ENCODE measurements around the gene RNF146. TPM values are rescaled to one million over a fixed set of nuclear protein-coding genes. Genes with fewer than 3 reads are reported as not detected.

The RNF146 gene
- total RNA-seq, 2 donors from 2014 or later, result 17.5 to 24.3 TPM

- no peak overlapping the region for H3K9ac ChIP-seq (ENCODE audit: low read depth in 2 of 2, low read length in 2 of 2)
- H3K27me3 ChIP-seq, result no peaks in the 10 kb centered on the region
- H3K4me3 ChIP-seq, result no peak overlapping the region
- peaks cover 2% of the 10 kb centered on the region for H3K36me3 ChIP-seq
- no peak overlapping the region for H3K27ac ChIP-seq
- TF ChIP-seq, protein P1, sequence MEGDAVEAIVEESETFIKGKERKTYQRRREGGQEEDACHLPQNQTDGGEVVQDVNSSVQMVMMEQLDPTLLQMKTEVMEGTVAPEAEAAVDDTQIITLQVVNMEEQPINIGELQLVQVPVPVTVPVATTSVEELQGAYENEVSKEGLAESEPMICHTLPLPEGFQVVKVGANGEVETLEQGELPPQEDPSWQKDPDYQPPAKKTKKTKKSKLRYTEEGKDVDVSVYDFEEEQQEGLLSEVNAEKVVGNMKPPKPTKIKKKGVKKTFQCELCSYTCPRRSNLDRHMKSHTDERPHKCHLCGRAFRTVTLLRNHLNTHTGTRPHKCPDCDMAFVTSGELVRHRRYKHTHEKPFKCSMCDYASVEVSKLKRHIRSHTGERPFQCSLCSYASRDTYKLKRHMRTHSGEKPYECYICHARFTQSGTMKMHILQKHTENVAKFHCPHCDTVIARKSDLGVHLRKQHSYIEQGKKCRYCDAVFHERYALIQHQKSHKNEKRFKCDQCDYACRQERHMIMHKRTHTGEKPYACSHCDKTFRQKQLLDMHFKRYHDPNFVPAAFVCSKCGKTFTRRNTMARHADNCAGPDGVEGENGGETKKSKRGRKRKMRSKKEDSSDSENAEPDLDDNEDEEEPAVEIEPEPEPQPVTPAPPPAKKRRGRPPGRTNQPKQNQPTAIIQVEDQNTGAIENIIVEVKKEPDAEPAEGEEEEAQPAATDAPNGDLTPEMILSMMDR (IDR thresholded peaks at IDR 0.05), result no peak
- no peak for DNase-seq
- intact Hi-C loops (cut with DNase I), result no loop called here
- H3K9me3 ChIP-seq, result no peaks in the 10 kb centered on the region
- no peaks in the 10 kb centered on the region for H3K4me1 ChIP-seq
Measured at GRCh38 chr6:127276331-127276730, 9.7 kb downstream of the RNF146 start.

DNA sequence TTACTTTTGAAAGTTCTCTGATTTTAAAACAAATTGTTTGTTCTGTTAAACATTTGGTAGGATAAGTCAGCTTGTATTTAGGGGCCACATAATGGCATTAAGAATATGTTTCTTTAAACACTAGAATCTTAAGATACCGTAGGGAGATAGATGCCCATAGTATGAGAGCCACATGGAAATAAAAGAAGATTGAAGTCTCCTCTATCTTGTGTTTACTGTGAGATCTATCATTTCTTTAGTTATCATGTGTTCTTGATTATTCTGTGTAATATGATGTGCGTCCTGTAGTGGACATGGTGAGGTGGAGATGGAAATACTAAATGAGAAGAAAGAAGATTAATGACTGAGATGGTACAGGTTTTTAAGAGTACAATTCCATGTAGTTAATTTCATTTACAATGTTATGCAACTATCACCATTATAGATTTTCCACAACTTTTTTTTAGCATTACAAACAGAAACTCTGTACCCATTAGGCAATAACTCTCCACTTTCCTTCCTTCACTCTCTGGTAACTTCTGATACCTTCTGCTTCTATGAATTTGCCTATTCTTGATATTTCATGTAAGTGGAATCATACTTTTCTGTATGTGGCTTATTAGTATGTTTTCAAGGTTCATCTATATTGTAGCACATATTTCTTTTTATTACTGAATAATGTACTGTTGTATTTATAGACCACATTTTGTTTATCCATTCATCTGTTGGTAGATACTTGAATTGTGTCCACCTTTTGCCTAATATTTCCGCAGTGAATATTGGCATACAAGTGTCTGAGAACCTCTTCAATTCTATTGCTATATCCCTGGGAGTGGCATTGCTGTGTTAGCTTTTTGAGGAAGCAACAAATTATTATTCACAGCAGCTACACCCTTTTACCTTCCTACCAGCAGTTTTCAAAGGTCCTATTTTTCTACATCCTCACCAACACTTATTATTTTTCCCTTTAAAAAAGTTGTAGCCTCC is 11.5 kb downstream of the RNF146 start:
- DNase-seq, result no peak
- H3K4me1 ChIP-seq, result no peaks in the 10 kb centered on the region

GRCh38 chr6:127279815-127280214 is 13.2 kb downstream of the RNF146 start:
- no peaks in the 10 kb centered on the region for H3K4me1 ChIP-seq
- no peak overlapping the region for H3K27ac ChIP-seq
- no peak overlapping the region for H3K9ac ChIP-seq (ENCODE audit: low read depth in 2 of 2, low read length in 2 of 2)
- no peak for DNase-seq
- H3K27me3 ChIP-seq, result no peaks in the 10 kb centered on the region
- intact Hi-C loops (cut with DNase I), result no loop called here
- no peak overlapping the region for H3K4me3 ChIP-seq
- peaks cover 5% of the 10 kb centered on the region for H3K36me3 ChIP-seq
- no peaks in the 10 kb centered on the region for H3K9me3 ChIP-seq
- TF ChIP-seq, protein P1 (IDR thresholded peaks at IDR 0.05), result no peak

More for the DNA sequence above, 11.5 kb downstream of the RNF146 start:
- no peaks in the 10 kb centered on the region for H3K27me3 ChIP-seq
- TF ChIP-seq, protein P1 (IDR thresholded peaks at IDR 0.05), result no peak
- peaks cover 5% of the 10 kb centered on the region for H3K36me3 ChIP-seq
- H3K4me3 ChIP-seq, result no peak overlapping the region
- H3K27ac ChIP-seq, result no peak overlapping the region
- H3K9me3 ChIP-seq, result no peaks in the 10 kb centered on the region
- H3K9ac ChIP-seq (ENCODE audit: low read depth in 2 of 2, low read length in 2 of 2), result no peak overlapping the region
- intact Hi-C loops (cut with DNase I), result no loop called here

GRCh38 chr6:127282184-127282583 is 15.5 kb downstream of the RNF146 start:
- intact Hi-C loops (cut with DNase I), result no loop called here
- Histone ChIP-seq H3K36me3 (peaks cover 11% of the 10 kb centered on the region), H3K27me3 (no peaks in the 10 kb centered on the region)

GRCh38 chr6:127288705-127289104 is 22.0 kb downstream of the RNF146 start:
- Histone ChIP-seq H3K4me3 (no peak overlapping the region), H3K9me3 (no peaks in the 10 kb centered on the region), H3K36me3 (peaks cover 16% of the 10 kb centered on the region), H3K27me3 (no peaks in the 10 kb centered on the region), H3K4me1 (no peaks in the 10 kb centered on the region), H3K9ac (ENCODE audit: low read depth in 2 of 2, low read length in 2 of 2) (no peak overlapping the region), H3K27ac (no peak overlapping the region)
- DNase-seq, result no peak
- intact Hi-C loops (cut with DNase I), result no loop called here
- TF ChIP-seq, protein P1 (IDR thresholded peaks at IDR 0.05), result no peak

More at GRCh38 chr6:127282184-127282583, 15.5 kb downstream of the RNF146 start:
- H3K9me3 ChIP-seq, result no peaks in the 10 kb centered on the region
- no peaks in the 10 kb centered on the region for H3K4me1 ChIP-seq
- TF ChIP-seq, protein P1 (IDR thresholded peaks at IDR 0.05), result no peak
- no peak overlapping the region for H3K27ac ChIP-seq
- no peak for DNase-seq
- no peak overlapping the region for H3K9ac ChIP-seq (ENCODE audit: low read depth in 2 of 2, low read length in 2 of 2)
- no peak overlapping the region for H3K4me3 ChIP-seq

All from colonic mucosa (tissue), 4 donors.